Measurements from ENCODE around the gene SCYGR7.
A peak's percentile ranks its signal among the peaks of the same experiment; 100 is the strongest.
"Not testable (repeated sequence)": the region's sequence is repeated elsewhere in the genome, so short reads cannot be mapped to it uniquely, and the experiment has no call there.

SCYGR7 gene

GRCh38 chr2:227720680-227721079, 7.5 kb upstream of the SCYGR7 start:
- Mint-ChIP-seq H3K36me3 (ENCODE audit: low read depth) (no peaks in the 10 kb centered on the region), H3K4me1 (ENCODE audit: low read depth) (no peaks in the 10 kb centered on the region), H3K9me3 (no peaks in the 10 kb centered on the region), H3K27me3 (ENCODE audit: low read depth) (peaks cover 13% of the 10 kb centered on the region), H3K27ac (no peak overlapping the region), H3K4me3 (no peak overlapping the region)
- DNase-seq (ENCODE audit: low spot score): no peak

- H3K4me1 Mint-ChIP-seq (ENCODE audit: low read depth); H3K36me3 Mint-ChIP-seq (ENCODE audit: low read depth); H3K9me3 Mint-ChIP-seq; H3K4me3 Mint-ChIP-seq; H3K27me3 Mint-ChIP-seq (ENCODE audit: low read depth); DNase-seq (ENCODE audit: low spot score); H3K27ac Mint-ChIP-seq: not testable (repeated sequence)
Observed at GRCh38 chr2:227722821-227723220, 5.3 kb upstream of the SCYGR7 start.

- no peaks in the 10 kb centered on the region for H3K27me3 Mint-ChIP-seq (ENCODE audit: low read depth)
Observed at GRCh38 chr2:227724394-227725039, 3.6 kb upstream of the SCYGR7 start, which contains the start of gene SCYGR6. Gene SCYGR6 (minus strand): TSS chr2:227724757. CDS start chr2:227724757, 0 bp downstream.

GRCh38 chr2:227739351-227739750, 11.2 kb downstream of the SCYGR7 start:
- no peak overlapping the region for H3K4me3 Mint-ChIP-seq
- DNase-seq (ENCODE audit: low spot score): no peak
- H3K27me3 Mint-ChIP-seq (ENCODE audit: low read depth): no peaks in the 10 kb centered on the region
- no peaks in the 10 kb centered on the region for H3K9me3 Mint-ChIP-seq
- H3K27ac Mint-ChIP-seq: no peak overlapping the region
- no peaks in the 10 kb centered on the region for H3K36me3 Mint-ChIP-seq (ENCODE audit: low read depth)
- no peaks in the 10 kb centered on the region for H3K4me1 Mint-ChIP-seq (ENCODE audit: low read depth)

More at GRCh38 chr2:227724394-227725039, 3.6 kb upstream of the SCYGR7 start, which contains the start of gene SCYGR6:
- Mint-ChIP-seq H3K36me3 (ENCODE audit: low read depth) (no peaks in the 10 kb centered on the region), H3K4me1 (ENCODE audit: low read depth) (no peaks in the 10 kb centered on the region), H3K9me3 (no peaks in the 10 kb centered on the region), H3K27ac (no peak within 1 kb of the TSS), H3K4me3 (no peak within 1 kb of the TSS)
- DNase-seq (ENCODE audit: low spot score): no peak

GRCh38 chr2:227740705-227741104, 12.6 kb downstream of the SCYGR7 start:
- H3K4me1 Mint-ChIP-seq (ENCODE audit: low read depth); DNase-seq (ENCODE audit: low spot score); H3K27me3 Mint-ChIP-seq (ENCODE audit: low read depth); H3K9me3 Mint-ChIP-seq; H3K4me3 Mint-ChIP-seq; H3K27ac Mint-ChIP-seq; H3K36me3 Mint-ChIP-seq (ENCODE audit: low read depth): not testable (repeated sequence)

GRCh38 chr2:227745594-227745993, 17.5 kb downstream of the SCYGR7 start, which contains the start of gene SCYGR8:
Gene SCYGR8 (plus strand): TSS chr2:227745894. CDS start chr2:227745894, 0 bp downstream.
- no peaks in the 10 kb centered on the region for H3K36me3 Mint-ChIP-seq (ENCODE audit: low read depth)
- no peak within 1 kb of the TSS for H3K4me3 Mint-ChIP-seq
- H3K27ac Mint-ChIP-seq: no peak within 1 kb of the TSS
- H3K27me3 Mint-ChIP-seq (ENCODE audit: low read depth): no peaks in the 10 kb centered on the region
- no peaks in the 10 kb centered on the region for H3K4me1 Mint-ChIP-seq (ENCODE audit: low read depth)
- H3K9me3 Mint-ChIP-seq: no peaks in the 10 kb centered on the region
- DNase-seq (ENCODE audit: low spot score): no peak

GRCh38 chr2:227748079-227748478, 19.9 kb downstream of the SCYGR7 start:
- Mint-ChIP-seq H3K9me3 (no peaks in the 10 kb centered on the region), H3K27me3 (ENCODE audit: low read depth) (no peaks in the 10 kb centered on the region), H3K27ac (no peak overlapping the region), H3K4me1 (ENCODE audit: low read depth) (no peaks in the 10 kb centered on the region), H3K4me3 (no peak overlapping the region), H3K36me3 (ENCODE audit: low read depth) (no peaks in the 10 kb centered on the region)
- DNase-seq (ENCODE audit: low spot score): no peak

- H3K4me3 Mint-ChIP-seq; H3K27me3 Mint-ChIP-seq (ENCODE audit: low read depth); H3K36me3 Mint-ChIP-seq (ENCODE audit: low read depth); H3K9me3 Mint-ChIP-seq; H3K4me1 Mint-ChIP-seq (ENCODE audit: low read depth); H3K27ac Mint-ChIP-seq; DNase-seq (ENCODE audit: low spot score): not testable (repeated sequence)
Observed at GRCh38 chr2:227756261-227756660, 28.1 kb downstream of the SCYGR7 start.

- no peak overlapping the region for H3K4me3 Mint-ChIP-seq
- no peaks in the 10 kb centered on the region for H3K36me3 Mint-ChIP-seq (ENCODE audit: low read depth)
- H3K27me3 Mint-ChIP-seq (ENCODE audit: low read depth): no peaks in the 10 kb centered on the region
- no peaks in the 10 kb centered on the region for H3K9me3 Mint-ChIP-seq
- DNase-seq (ENCODE audit: low spot score): no peak
- H3K4me1 Mint-ChIP-seq (ENCODE audit: low read depth): no peaks in the 10 kb centered on the region
- no peak overlapping the region for H3K27ac Mint-ChIP-seq
Observed at GRCh38 chr2:227759411-227760118, 31.4 kb downstream of the SCYGR7 start.

- no peaks in the 10 kb centered on the region for H3K27me3 Mint-ChIP-seq (ENCODE audit: low read depth)
- no peaks in the 10 kb centered on the region for H3K4me1 Mint-ChIP-seq (ENCODE audit: low read depth)
- no peaks in the 10 kb centered on the region for H3K9me3 Mint-ChIP-seq
- DNase-seq (ENCODE audit: low spot score): no peak
- H3K36me3 Mint-ChIP-seq (ENCODE audit: low read depth): no peaks in the 10 kb centered on the region
- H3K27ac Mint-ChIP-seq: no peak overlapping the region
- no peak overlapping the region for H3K4me3 Mint-ChIP-seq
Observed at GRCh38 chr2:227761740-227762476, 33.8 kb downstream of the SCYGR7 start.

GRCh38 chr2:227765788-227766372, 37.7 kb downstream of the SCYGR7 start:
- no peak for DNase-seq (ENCODE audit: low spot score)
- no peaks in the 10 kb centered on the region for H3K27me3 Mint-ChIP-seq (ENCODE audit: low read depth)
- H3K4me1 Mint-ChIP-seq (ENCODE audit: low read depth): no peaks in the 10 kb centered on the region
- no peak overlapping the region for H3K27ac Mint-ChIP-seq
- no peak overlapping the region for H3K4me3 Mint-ChIP-seq
- H3K9me3 Mint-ChIP-seq: no peaks in the 10 kb centered on the region
- H3K36me3 Mint-ChIP-seq (ENCODE audit: low read depth): no peaks in the 10 kb centered on the region

- no peaks in the 10 kb centered on the region for H3K27me3 Mint-ChIP-seq (ENCODE audit: low read depth)
- DNase-seq (ENCODE audit: low spot score): peak; percentile 40
- H3K4me1 Mint-ChIP-seq (ENCODE audit: low read depth): no peaks in the 10 kb centered on the region
- H3K27ac Mint-ChIP-seq: no peak overlapping the region
- H3K9me3 Mint-ChIP-seq: no peaks in the 10 kb centered on the region
- H3K4me3 Mint-ChIP-seq: no peak overlapping the region
- no peaks in the 10 kb centered on the region for H3K36me3 Mint-ChIP-seq (ENCODE audit: low read depth)
Observed at GRCh38 chr2:227766373-227766883, 38.3 kb downstream of the SCYGR7 start.

- Mint-ChIP-seq H3K27ac (no peak overlapping the region), H3K27me3 (ENCODE audit: low read depth) (no peaks in the 10 kb centered on the region)
Observed at GRCh38 chr2:227767830-227768229, 39.7 kb downstream of the SCYGR7 start.

More at GRCh38 chr2:227767830-227768229, 39.7 kb downstream of the SCYGR7 start:
- H3K4me3 Mint-ChIP-seq: no peak overlapping the region
- H3K4me1 Mint-ChIP-seq (ENCODE audit: low read depth): no peaks in the 10 kb centered on the region
- H3K9me3 Mint-ChIP-seq: no peaks in the 10 kb centered on the region
- H3K36me3 Mint-ChIP-seq (ENCODE audit: low read depth): no peaks in the 10 kb centered on the region
- DNase-seq (ENCODE audit: low spot score): no peak

Data from T-helper 2 cell treated with Interferon-gamma antibody and Interleukin-4, amounts not matched to agents 5 μg/mL and 100 μg/mL, for 36 hours (primary cell).